SKM-1 (cell line): ENCODE results near the gene KLHL12.
"Not testable (repeated sequence)": the region's sequence is repeated elsewhere in the genome, so short reads cannot be mapped to it uniquely, and the experiment has no call there.

Experiments used
- DNase-seq: peaks from one replicate; lab custom pipeline; 2025; ENCODE audit not compliant: unreplicated experiment; lab: John Stamatoyannopoulos, UW

The KLHL12 gene

GRCh38 chr1:202952099-202952498 is 25.1 kb upstream of the KLHL12 start:
- no peak for DNase-seq

- no peak for DNase-seq
These were observed 24.4 kb upstream of the KLHL12 start for GRCh38 chr1:202951437-202951836.

- DNase-seq, result no peak
These were observed 18.4 kb upstream of the KLHL12 start for GRCh38 chr1:202945483-202945882.

GRCh38 chr1:202944438-202944921 is 17.4 kb upstream of the KLHL12 start:
- no peak for DNase-seq

- DNase-seq, result no peak
These were observed 15.4 kb upstream of the KLHL12 start for GRCh38 chr1:202942426-202942825.

- no peak for DNase-seq
These were observed 14.3 kb upstream of the KLHL12 start for GRCh38 chr1:202941372-202941771.

- no peak for DNase-seq
These were observed 13.5 kb upstream of the KLHL12 start for GRCh38 chr1:202940561-202940960.

GRCh38 chr1:202938287-202938925 is 11.4 kb upstream of the KLHL12 start:
- no peak for DNase-seq

- not testable (repeated sequence) for DNase-seq
These were observed 9.4 kb upstream of the KLHL12 start for GRCh38 chr1:202936409-202936808.

- no peak for DNase-seq
These were observed 8.8 kb upstream of the KLHL12 start for GRCh38 chr1:202935844-202936243.

- no peak for DNase-seq
These were observed 7.7 kb upstream of the KLHL12 start for GRCh38 chr1:202934755-202935154.

- DNase-seq, result no peak
These were observed 5.4 kb upstream of the KLHL12 start for GRCh38 chr1:202932476-202932875.

GRCh38 chr1:202923533-202923932 is 3.5 kb downstream of the KLHL12 start:
- no peak for DNase-seq

GRCh38 chr1:202919615-202920014 is 7.4 kb downstream of the KLHL12 start:
- DNase-seq, result no peak

GRCh38 chr1:202915146-202915545 is 11.9 kb downstream of the KLHL12 start:
- DNase-seq, result no peak

GRCh38 chr1:202912476-202912875 is 14.6 kb downstream of the KLHL12 start:
- DNase-seq, result not testable (repeated sequence)

- no peak for DNase-seq
These were observed 17.5 kb downstream of the KLHL12 start for GRCh38 chr1:202909494-202909893.

- no peak for DNase-seq
These were observed 18.0 kb downstream of the KLHL12 start for GRCh38 chr1:202908998-202909397.

GRCh38 chr1:202905331-202905730 is 21.7 kb downstream of the KLHL12 start:
- no peak for DNase-seq

GRCh38 chr1:202903808-202904207 is 23.2 kb downstream of the KLHL12 start:
- not testable (repeated sequence) for DNase-seq

- DNase-seq, result no peak
These were observed 25.5 kb downstream of the KLHL12 start for GRCh38 chr1:202901555-202901954.

- no peak for DNase-seq
These were observed 34.5 kb downstream of the KLHL12 start for GRCh38 chr1:202892501-202892900.

GRCh38 chr1:202890392-202890791 is 36.6 kb downstream of the KLHL12 start:
- no peak for DNase-seq
